Stimulated activated CD4-positive, alpha-beta T cell treated with anti-CD3 and anti-CD28 coated beads, Interleukin-4, amount 100 ng/mL, for 24 hours (primary cell): ENCODE measurements around the gene RASA3.

Experiments used
- DNase-seq: peaks from one replicate; pipeline ENCODE4 v3.0.0-alpha.2; 2020

Gene RASA3

GRCh38 chr13:113942591-113943103 is 189.8 kb downstream of the RASA3 start:
- DNase-seq: no peak

GRCh38 chr13:113941571-113942191 is 190.7 kb downstream of the RASA3 start:
- DNase-seq: no peak

- no peak for DNase-seq
Measured at GRCh38 chr13:113939944-113940297, 192.5 kb downstream of the RASA3 start.

- no peak for DNase-seq
Measured at GRCh38 chr13:113939129-113939943, 193.1 kb downstream of the RASA3 start.

GRCh38 chr13:113938716-113939115 is 193.7 kb downstream of the RASA3 start:
- no peak for DNase-seq

- DNase-seq: no peak
Measured at GRCh38 chr13:113938246-113938645, 194.2 kb downstream of the RASA3 start.

- no peak for DNase-seq
Measured at GRCh38 chr13:113937527-113938180, 194.8 kb downstream of the RASA3 start.

GRCh38 chr13:113937073-113937472 is 195.3 kb downstream of the RASA3 start:
- no peak for DNase-seq

- no peak for DNase-seq
Measured at GRCh38 chr13:113936166-113936965, 196.1 kb downstream of the RASA3 start.

- no peak for DNase-seq
Measured at GRCh38 chr13:113935001-113935844, 197.2 kb downstream of the RASA3 start.

- DNase-seq: no peak
Measured at GRCh38 chr13:113934576-113934975, 197.8 kb downstream of the RASA3 start.

- DNase-seq: no peak
Measured at GRCh38 chr13:113933901-113934300, 198.5 kb downstream of the RASA3 start.

GRCh38 chr13:113931841-113932459 is 200.5 kb downstream of the RASA3 start:
- no peak for DNase-seq

- DNase-seq: peak; percentile 61
Measured at GRCh38 chr13:113930671-113931637, 201.5 kb downstream of the RASA3 start.

- DNase-seq: no peak
Measured at GRCh38 chr13:113929628-113930615, 202.5 kb downstream of the RASA3 start.

- no peak for DNase-seq
Measured at GRCh38 chr13:113928685-113929627, 203.5 kb downstream of the RASA3 start.
